PFSK-1 (cell line): ENCODE measurements around the gene SFT2D1.

Source experiments
- FOXP2 ChIP-seq: optimal IDR thresholded peaks from 2 replicates; pipeline ENCODE3; 2011; ENCODE audit warnings: borderline replicate concordance, control low read depth, inconsistent platforms; ENCODE audit not compliant: insufficient read depth; ENCODE audit errors: extremely low read length, extremely low read depth
- POLR2AphosphoS5 ChIP-seq: IDR thresholded peaks from 2 replicates; pipeline ENCODE4 v1.6.1; 2012; ENCODE audit warnings: low read depth, mild to moderate bottlenecking, control low read depth, low read length, moderate library complexity
- SIN3A ChIP-seq: IDR thresholded peaks from 2 replicates; pipeline ENCODE4 v1.6.1; 2012; ENCODE audit warnings: mild to moderate bottlenecking, low read length, moderate library complexity, borderline replicate concordance; ENCODE audit not compliant: insufficient read depth
- TF ChIP-seq, protein P1 (sequence below), 2 experiments: IDR thresholded peaks; 2 replicates each; pipeline versions ENCODE4 v1.6.1 to v1.8.0; 2011 to 2012; ENCODE audit warnings: low read depth in 2 of 2, low read length in 2 of 2, control low read depth in 1 of 2, inconsistent platforms in 1 of 2, mild to moderate bottlenecking in 1 of 2, moderate library complexity in 1 of 2; ENCODE audit not compliant: insufficient read depth in 1 of 2

DNA sequence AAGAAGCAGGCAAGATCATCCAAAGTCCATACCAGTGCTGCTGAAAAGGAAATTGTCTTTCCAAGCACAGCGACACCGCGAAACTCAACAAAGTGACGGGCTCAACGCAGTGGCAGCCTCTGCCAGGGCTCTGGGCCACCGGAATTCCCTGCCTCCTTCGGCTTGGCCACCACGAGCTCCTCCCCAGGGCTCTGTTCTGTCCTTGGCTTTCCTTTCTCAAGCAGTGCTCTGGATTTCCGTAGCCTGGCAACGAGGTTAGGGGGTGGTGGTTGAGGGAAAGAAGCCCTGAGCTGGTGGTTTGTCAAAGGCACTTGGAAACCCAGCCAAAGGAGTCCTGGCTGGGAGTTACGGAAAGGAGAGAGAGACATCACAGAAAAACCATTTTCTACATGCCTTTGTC, 65.3 kb downstream of the SFT2D1 start:
- TF ChIP-seq POLR2AphosphoS5 (no peak), SIN3A (no peak), FOXP2 (no peak)
- TF ChIP-seq, protein P1, sequence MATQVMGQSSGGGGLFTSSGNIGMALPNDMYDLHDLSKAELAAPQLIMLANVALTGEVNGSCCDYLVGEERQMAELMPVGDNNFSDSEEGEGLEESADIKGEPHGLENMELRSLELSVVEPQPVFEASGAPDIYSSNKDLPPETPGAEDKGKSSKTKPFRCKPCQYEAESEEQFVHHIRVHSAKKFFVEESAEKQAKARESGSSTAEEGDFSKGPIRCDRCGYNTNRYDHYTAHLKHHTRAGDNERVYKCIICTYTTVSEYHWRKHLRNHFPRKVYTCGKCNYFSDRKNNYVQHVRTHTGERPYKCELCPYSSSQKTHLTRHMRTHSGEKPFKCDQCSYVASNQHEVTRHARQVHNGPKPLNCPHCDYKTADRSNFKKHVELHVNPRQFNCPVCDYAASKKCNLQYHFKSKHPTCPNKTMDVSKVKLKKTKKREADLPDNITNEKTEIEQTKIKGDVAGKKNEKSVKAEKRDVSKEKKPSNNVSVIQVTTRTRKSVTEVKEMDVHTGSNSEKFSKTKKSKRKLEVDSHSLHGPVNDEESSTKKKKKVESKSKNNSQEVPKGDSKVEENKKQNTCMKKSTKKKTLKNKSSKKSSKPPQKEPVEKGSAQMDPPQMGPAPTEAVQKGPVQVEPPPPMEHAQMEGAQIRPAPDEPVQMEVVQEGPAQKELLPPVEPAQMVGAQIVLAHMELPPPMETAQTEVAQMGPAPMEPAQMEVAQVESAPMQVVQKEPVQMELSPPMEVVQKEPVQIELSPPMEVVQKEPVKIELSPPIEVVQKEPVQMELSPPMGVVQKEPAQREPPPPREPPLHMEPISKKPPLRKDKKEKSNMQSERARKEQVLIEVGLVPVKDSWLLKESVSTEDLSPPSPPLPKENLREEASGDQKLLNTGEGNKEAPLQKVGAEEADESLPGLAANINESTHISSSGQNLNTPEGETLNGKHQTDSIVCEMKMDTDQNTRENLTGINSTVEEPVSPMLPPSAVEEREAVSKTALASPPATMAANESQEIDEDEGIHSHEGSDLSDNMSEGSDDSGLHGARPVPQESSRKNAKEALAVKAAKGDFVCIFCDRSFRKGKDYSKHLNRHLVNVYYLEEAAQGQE (IDR thresholded peaks at IDR 0.05; ENCODE audit: insufficient read depth in 1 of 2, low read depth in 2 of 2, low read length in 2 of 2), result no peak
